Caco-2 (cell line): Measurements from ENCODE around the gene RUNX2. TPM values are rescaled to one million over a fixed set of nuclear protein-coding genes. Genes with fewer than 3 reads are reported as not detected.

Source experiments
- BruUV-seq: library from RNA; stranded (reverse); fragments of 400-500 nt; replicated peaks from 2 replicates; lab custom pipeline; 2021; lab: Mats Ljungman, UMichigan
- CTCF ChIA-PET: fragments of 300-600 bp; sonication (Branson Sonifier 250); formaldehyde crosslinking; loops from one replicate; lab custom pipeline; 2022; ENCODE audit warnings: antibody characterized with exemption; lab: Charles Lee
- POLR2A ChIA-PET: fragments of 300-600 bp; sonication (Branson Sonifier 250); formaldehyde crosslinking; loops from one replicate; lab custom pipeline; 2022; ENCODE audit warnings: antibody characterized with exemption; lab: Charles Lee
- DNase-seq, 2 experiments: peaks; one replicate each; pipeline versions ENCODE4 v3.0.0 to v3.0.0-alpha.2; 2020 to 2022
- H3K27me3 ChIP-seq: replicated peaks from 2 replicates; pipeline ENCODE4 v1.6.0; 2011; ENCODE audit warnings: low read length; ENCODE audit not compliant: control insufficient read depth, insufficient read depth
- H3K36me3 ChIP-seq: 2 replicates; pipeline ENCODE4 v1.5.1; 2011; ENCODE audit warnings: low read length; ENCODE audit not compliant: control insufficient read depth, insufficient read depth
- H3K4me1 ChIP-seq: fragments of 250-450 bp; sonication (Bioruptor Pico); 2 replicates; pipeline ENCODE4 v1.5.1; 2020; ENCODE audit warnings: mild to moderate bottlenecking
- H3K4me3 ChIP-seq: 2 replicates; pipeline ENCODE4 v1.5.1; 2011; ENCODE audit warnings: low read depth, mild to moderate bottlenecking, control low read depth, low read length
- H3K9me3 ChIP-seq: fragments of 250-450 bp; sonication (Bioruptor Pico); 2 replicates; pipeline ENCODE4 v1.5.1; 2020; ENCODE audit warnings: mild to moderate bottlenecking, moderate library complexity
- H3K27ac Mint-ChIP-seq: one replicate; pipeline ENCODE4 v1.8.0; 2022; ENCODE audit warnings: mixed read lengths; ENCODE audit not compliant: unreplicated experiment
- H3K27me3 Mint-ChIP-seq: one replicate; pipeline ENCODE4 v1.8.0; 2022; ENCODE audit warnings: mixed read lengths; ENCODE audit not compliant: insufficient read depth, unreplicated experiment
- H3K36me3 Mint-ChIP-seq: one replicate; pipeline ENCODE4 v1.8.0; 2022; ENCODE audit warnings: mild to moderate bottlenecking, mixed read lengths; ENCODE audit not compliant: insufficient read depth, unreplicated experiment
- H3K4me1 Mint-ChIP-seq: one replicate; pipeline ENCODE4 v1.8.0; 2022; ENCODE audit warnings: low read depth, mixed read lengths; ENCODE audit not compliant: unreplicated experiment
- H3K4me3 Mint-ChIP-seq: one replicate; pipeline ENCODE4 v1.8.0; 2022; ENCODE audit warnings: mild to moderate bottlenecking, moderate library complexity, mixed read lengths; ENCODE audit not compliant: unreplicated experiment
- H3K9me3 Mint-ChIP-seq: one replicate; pipeline ENCODE4 v1.8.0; 2022; ENCODE audit warnings: mixed read lengths; ENCODE audit not compliant: unreplicated experiment
- intact Hi-C: fragments of 100-400 bp; cut with micrococcal nuclease; formaldehyde crosslinking; loops from one replicate; pipeline ENCODE4 v1.10.0; 2022; ENCODE audit not compliant: unreplicated experiment
- total RNA-seq: library from RNA; stranded (reverse); gene quantifications from 2 replicates; pipeline ENCODE4 v1.2.3, GENCODE V29; 2022
- TF ChIP-seq, protein P1 (sequence below), 2 experiments: fragments of 200-600 bp in 1 of 2; IDR thresholded peaks; 1 replicate in 1 of 2; 2 replicates in 1 of 2; pipeline versions ENCODE4 v1.5.1 to v1.8.0; 2011 to 2022; ENCODE audit warnings: antibody characterized with exemption in 1 of 2, control low read depth in 1 of 2, inconsistent platforms in 1 of 2, low read depth in 1 of 2, low read length in 1 of 2, mild to moderate bottlenecking in 1 of 2, moderate library complexity in 1 of 2; ENCODE audit not compliant: insufficient read depth in 1 of 2, severe bottlenecking in 1 of 2, unreplicated experiment in 1 of 2

RUNX2 gene
- total RNA-seq, 1 experiment from 2014 or later = not detected

DNA sequence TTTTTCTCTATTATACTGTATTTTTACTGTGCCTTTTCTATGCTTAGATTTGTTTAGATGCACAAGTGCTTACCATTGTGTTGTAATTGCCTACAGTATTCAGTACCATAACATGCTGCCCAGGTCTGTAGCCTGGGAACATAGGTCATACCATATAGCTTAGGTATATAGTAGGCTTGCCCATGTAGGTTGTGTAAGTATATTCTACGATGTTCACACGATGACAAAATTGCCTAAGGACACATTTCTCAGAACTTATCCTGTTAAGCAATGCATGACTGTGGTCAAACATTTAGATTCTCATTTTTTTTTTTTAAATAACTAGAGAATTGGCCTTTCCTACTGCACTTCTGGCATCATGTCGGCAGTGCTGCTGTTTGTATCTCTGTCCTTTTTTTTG, 303.3 kb downstream of the RUNX2 start:
- no peaks in the 10 kb centered on the region for H3K36me3 ChIP-seq
- Mint-ChIP-seq H3K9me3 (peaks cover 5% of the 10 kb centered on the region), H3K27ac (no peak overlapping the region), H3K4me1 (no peaks in the 10 kb centered on the region), H3K4me3 (no peak overlapping the region), H3K27me3 (peaks cover 6% of the 10 kb centered on the region), H3K36me3 (no peaks in the 10 kb centered on the region)
- H3K4me3 ChIP-seq = no peak overlapping the region
- CTCF ChIA-PET = no interaction called here
- DNase-seq = no peak
- intact Hi-C loops = no loop called here
- BruUV-seq = no TSS peak
- POLR2A ChIA-PET = no interaction called here
- no peaks in the 10 kb centered on the region for H3K4me1 ChIP-seq
- TF ChIP-seq, protein P1, sequence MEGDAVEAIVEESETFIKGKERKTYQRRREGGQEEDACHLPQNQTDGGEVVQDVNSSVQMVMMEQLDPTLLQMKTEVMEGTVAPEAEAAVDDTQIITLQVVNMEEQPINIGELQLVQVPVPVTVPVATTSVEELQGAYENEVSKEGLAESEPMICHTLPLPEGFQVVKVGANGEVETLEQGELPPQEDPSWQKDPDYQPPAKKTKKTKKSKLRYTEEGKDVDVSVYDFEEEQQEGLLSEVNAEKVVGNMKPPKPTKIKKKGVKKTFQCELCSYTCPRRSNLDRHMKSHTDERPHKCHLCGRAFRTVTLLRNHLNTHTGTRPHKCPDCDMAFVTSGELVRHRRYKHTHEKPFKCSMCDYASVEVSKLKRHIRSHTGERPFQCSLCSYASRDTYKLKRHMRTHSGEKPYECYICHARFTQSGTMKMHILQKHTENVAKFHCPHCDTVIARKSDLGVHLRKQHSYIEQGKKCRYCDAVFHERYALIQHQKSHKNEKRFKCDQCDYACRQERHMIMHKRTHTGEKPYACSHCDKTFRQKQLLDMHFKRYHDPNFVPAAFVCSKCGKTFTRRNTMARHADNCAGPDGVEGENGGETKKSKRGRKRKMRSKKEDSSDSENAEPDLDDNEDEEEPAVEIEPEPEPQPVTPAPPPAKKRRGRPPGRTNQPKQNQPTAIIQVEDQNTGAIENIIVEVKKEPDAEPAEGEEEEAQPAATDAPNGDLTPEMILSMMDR (IDR thresholded peaks at IDR 0.05; ENCODE audit: insufficient read depth in 1 of 2, low read depth in 1 of 2, low read length in 1 of 2, severe bottlenecking in 1 of 2, unreplicated experiment in 1 of 2) = no peak
- no peaks in the 10 kb centered on the region for H3K27me3 ChIP-seq
- H3K9me3 ChIP-seq = no peaks in the 10 kb centered on the region

DNA sequence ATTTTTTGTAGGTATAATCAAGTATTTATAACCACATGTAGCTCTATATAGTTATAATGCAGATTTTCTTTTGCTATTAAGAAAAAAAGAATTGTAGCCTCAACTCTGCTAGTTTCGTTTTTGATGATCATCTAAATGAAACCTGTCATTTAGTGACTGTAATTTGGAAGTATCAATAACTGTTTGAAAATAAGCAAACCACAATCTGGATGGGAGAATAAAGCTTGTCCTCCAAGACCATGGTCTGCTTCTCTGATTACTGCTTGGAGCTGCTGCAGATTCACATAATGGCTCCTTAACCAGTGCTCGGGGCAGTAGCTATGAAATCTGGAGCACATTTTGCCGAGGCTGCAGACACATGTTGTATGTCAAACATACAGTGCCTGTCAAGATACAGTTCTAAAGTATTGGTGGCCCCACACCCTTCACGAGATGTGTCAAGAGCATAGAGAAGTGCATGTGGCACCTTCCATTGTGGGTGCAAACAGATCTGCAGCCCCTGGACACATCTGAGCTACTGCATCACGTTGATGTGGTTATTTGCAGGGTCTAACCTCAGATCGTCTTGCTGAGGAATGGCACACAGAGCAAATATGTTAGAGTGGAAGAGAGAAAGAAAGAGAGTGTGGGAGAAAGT, 305.3 kb downstream of the RUNX2 start:
- Histone ChIP-seq H3K4me3 (no peak overlapping the region), H3K9me3 (no peaks in the 10 kb centered on the region), H3K27me3 (no peaks in the 10 kb centered on the region), H3K4me1 (no peaks in the 10 kb centered on the region), H3K36me3 (no peaks in the 10 kb centered on the region)
- BruUV-seq = no TSS peak
- ChIA-PET POLR2A (no interaction called here), CTCF (interaction anchor here (0.6 kb wide), 1 partner anchor 405 kb away, joined by 3 read pairs; no protein-coding TSS in a partner anchor)
- Mint-ChIP-seq H3K27ac (no peak overlapping the region), H3K27me3 (peaks cover 6% of the 10 kb centered on the region), H3K4me1 (no peaks in the 10 kb centered on the region), H3K36me3 (no peaks in the 10 kb centered on the region), H3K4me3 (no peak overlapping the region), H3K9me3 (peaks cover 5% of the 10 kb centered on the region)
- intact Hi-C loops = no loop called here
- TF ChIP-seq, protein P1 (IDR thresholded peaks at IDR 0.05; ENCODE audit: insufficient read depth in 1 of 2, low read depth in 1 of 2, low read length in 1 of 2, severe bottlenecking in 1 of 2, unreplicated experiment in 1 of 2) = no peak
- DNase-seq = no peak

GRCh38 chr6:45634231-45634630, 306.1 kb downstream of the RUNX2 start:
- ChIA-PET POLR2A (no interaction called here), CTCF (no interaction called here)
- H3K9me3 ChIP-seq = no peaks in the 10 kb centered on the region
- no peaks in the 10 kb centered on the region for H3K27me3 ChIP-seq
- no peaks in the 10 kb centered on the region for H3K36me3 Mint-ChIP-seq
- no peaks in the 10 kb centered on the region for H3K4me1 Mint-ChIP-seq
- H3K27me3 Mint-ChIP-seq = peaks cover 9% of the 10 kb centered on the region
- TF ChIP-seq, protein P1 (IDR thresholded peaks at IDR 0.05; ENCODE audit: insufficient read depth in 1 of 2, low read depth in 1 of 2, low read length in 1 of 2, severe bottlenecking in 1 of 2, unreplicated experiment in 1 of 2) = no peak
- no TSS peak for BruUV-seq
- peaks cover 5% of the 10 kb centered on the region for H3K9me3 Mint-ChIP-seq
- no peaks in the 10 kb centered on the region for H3K36me3 ChIP-seq
- DNase-seq = no peak
- H3K27ac Mint-ChIP-seq = no peak overlapping the region
- H3K4me1 ChIP-seq = no peaks in the 10 kb centered on the region
- no peak overlapping the region for H3K4me3 Mint-ChIP-seq
- intact Hi-C loops = no loop called here
- H3K4me3 ChIP-seq = no peak overlapping the region
